GM21528 (cell line): ENCODE results near the gene MEF2B.
"Not testable (repeated sequence)": the region's sequence is repeated elsewhere in the genome, so short reads cannot be mapped to it uniquely, and the experiment has no call there.

Source experiments
- ATAC-seq: cut with Tn5 transposase; IDR thresholded peaks from one replicate; pipeline ENCODE4 v1.9.1; 2021; ENCODE audit warnings: mild to moderate bottlenecking, moderate library complexity; ENCODE audit not compliant: unreplicated experiment, low FRiP score

Gene MEF2B

GRCh38 chr19:19103167-19103566 lies 66.9 kb downstream of the MEF2B start:
- no peak for ATAC-seq

DNA sequence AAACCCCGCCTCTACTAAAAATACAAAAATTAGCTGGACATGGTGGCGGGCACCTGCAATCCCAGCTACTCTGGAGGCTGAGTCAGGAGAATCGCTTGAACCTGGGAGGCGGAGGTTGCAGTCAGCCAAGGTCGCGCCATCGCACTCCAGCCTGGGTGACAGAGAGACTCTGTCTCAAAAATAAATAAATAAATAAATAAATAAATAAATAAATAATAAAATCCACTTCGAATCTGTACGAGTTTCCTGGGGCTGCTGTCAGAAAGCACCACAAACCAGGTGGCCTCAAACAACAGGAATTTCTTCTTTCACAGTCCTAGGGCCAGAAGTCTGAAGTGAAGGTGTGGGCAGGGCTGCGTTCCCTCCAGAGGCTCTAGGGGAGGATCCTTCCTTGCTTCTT lies 67.5 kb downstream of the MEF2B start:
- ATAC-seq: not testable (repeated sequence)

DNA sequence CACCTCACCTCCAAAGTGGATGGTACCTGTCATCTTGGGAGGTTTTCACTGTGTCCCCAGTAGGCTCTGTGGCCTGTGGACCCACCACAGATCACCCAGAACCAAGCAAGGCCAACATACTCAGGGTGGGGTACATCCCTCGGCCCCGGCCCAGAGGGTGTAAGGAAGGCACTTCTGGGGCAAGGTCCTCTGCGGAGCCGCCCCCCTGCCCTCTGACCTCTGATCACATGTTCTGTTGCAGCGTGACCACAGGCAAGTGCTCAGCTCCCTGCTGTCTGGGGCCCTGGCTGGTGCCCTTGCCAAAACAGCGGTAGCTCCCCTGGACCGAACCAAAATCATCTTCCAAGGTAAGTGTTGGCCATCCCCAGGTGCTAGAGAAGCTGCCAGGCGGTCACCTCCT lies 68.5 kb downstream of the MEF2B start:
- ATAC-seq: no peak

DNA sequence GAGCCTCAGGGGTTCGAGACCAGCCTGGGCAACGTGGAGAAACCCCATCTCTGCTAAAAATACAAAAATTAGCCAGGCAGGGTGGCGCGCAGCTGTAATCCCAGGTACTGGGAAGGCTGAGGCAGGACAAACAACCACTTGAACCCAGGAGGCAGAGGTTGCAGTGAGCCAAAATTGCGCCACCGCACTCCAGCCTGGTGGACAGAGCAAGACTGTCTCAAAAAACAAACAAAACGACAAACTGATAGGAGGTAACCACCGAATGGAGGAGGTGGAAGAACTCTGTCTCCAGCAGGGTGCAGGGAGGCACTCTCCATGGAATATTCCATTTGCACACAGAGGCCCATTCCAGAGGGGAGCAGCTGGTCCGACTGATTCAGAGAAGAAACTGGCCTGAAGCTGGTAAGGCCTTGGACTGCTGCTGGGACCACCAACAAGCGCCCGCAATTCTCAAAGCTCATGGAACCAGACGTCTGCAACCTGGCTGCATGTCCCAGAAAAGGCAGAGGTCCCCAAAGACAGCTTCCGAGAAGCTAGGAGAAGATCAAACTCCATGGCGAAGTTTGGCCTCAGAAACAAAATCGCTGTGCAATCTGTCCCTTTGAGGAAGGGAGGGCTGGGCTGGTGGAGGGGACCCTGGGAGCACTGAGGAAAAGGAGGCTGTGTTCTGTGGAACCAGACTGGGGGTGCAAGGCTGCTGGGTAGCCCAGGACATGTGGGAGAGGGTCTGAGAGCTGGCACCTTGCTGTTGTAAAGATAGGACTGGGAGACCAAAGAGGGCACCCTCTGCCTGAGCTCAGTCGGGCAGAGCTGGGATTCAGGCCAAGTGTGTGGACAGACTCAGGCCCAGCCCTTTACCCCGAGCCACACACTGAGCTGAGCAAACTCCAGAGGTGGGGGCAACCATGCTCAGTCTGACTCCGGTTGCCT lies 71.1 kb downstream of the MEF2B start:
- no peak for ATAC-seq

- no peak for ATAC-seq
These were observed 71.9 kb downstream of the MEF2B start for GRCh38 chr19:19098084-19098702.

GRCh38 chr19:19096641-19097627 lies 73.1 kb downstream of the MEF2B start:
- ATAC-seq: no peak

GRCh38 chr19:19095691-19096090 lies 74.4 kb downstream of the MEF2B start:
- ATAC-seq: no peak
